Fibroblast of skin of left biceps (primary cell): ENCODE results near the gene GSDME.

Source experiments
- DNase-seq, 2 experiments: peaks; one replicate each; pipeline ENCODE4 v3.0.0-alpha.2; 2013; ENCODE audit warnings: low read depth in 2 of 2

Gene GSDME

DNA sequence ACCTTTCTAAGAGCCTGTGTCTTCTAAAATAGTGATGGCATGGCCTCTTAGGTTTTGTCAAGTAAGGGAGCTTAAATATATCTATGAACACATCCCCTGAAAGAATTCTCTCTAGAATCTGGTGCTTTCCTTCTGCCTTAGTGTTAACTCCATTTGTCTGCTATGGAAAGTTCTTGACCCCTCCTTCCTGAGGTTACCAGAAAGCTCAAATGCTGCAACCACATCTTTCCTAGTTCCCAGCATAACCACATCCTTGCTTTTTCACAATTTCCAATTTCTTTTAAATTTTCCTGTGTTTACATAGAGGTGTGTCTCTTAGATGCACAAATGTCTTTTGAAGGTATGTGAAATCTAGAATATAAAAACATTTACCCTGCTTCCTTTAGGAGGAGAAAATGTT is 16.4 kb upstream of the GSDME start:
- no peak for DNase-seq

DNA sequence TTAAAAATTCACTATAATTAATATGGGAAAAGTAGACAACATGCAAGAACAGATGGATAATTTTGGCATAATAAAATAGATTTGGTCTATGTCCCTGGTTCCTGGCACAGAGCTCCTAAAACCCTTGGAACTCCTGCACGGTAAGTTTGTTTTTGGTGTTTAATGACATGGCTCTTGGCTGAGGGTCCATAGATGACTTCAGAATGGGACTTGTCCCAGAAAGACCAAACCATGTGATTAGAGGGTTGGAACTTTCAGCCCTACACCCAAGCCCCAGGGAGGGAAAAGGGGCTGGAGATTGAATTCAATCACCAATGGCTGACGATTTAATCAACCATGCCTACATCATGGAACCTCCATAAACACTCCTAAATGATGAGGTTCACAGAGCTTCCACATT is 12.6 kb upstream of the GSDME start:
- no peak for DNase-seq

DNA sequence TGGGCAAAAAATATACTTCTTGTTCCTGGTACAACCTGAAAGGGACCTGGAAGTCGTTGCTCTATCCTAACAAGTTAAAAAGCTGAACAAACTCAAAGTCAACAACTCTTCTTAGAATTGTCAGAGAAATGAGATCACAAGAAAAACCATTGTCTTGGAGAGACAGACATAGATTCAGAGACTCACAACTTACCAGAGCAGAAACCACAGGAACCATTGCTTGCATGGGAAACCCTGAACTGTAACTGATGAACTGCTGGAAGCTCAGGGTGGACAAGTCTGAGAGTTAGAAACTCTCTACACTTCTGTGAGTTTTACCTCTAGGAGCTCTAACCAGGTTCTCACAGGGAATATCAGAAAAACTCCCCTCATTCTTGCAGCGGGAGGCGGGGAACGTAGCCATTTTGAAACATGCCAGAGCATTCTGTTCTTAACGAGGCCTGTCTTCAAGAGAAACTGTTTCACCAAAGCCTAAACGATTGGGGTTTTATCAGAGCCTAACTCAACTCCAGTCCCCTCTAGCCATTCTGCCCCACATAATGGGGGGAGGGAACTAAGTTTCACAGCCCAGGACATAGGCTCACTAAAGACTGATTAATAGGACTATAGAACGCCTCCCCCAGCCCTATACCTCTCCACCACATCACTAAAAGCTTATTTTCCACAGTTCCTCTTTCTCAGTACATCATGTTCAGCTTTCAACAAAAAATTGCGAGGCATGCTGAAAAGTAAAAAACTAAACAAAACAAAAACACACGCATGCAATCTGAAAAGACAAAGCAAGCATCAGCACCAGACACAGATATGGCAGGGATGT is 12.0 kb upstream of the GSDME start:
- DNase-seq: no peak

GRCh38 chr7:24767878-24768569 is 10.8 kb upstream of the GSDME start:
- DNase-seq: no peak

DNA sequence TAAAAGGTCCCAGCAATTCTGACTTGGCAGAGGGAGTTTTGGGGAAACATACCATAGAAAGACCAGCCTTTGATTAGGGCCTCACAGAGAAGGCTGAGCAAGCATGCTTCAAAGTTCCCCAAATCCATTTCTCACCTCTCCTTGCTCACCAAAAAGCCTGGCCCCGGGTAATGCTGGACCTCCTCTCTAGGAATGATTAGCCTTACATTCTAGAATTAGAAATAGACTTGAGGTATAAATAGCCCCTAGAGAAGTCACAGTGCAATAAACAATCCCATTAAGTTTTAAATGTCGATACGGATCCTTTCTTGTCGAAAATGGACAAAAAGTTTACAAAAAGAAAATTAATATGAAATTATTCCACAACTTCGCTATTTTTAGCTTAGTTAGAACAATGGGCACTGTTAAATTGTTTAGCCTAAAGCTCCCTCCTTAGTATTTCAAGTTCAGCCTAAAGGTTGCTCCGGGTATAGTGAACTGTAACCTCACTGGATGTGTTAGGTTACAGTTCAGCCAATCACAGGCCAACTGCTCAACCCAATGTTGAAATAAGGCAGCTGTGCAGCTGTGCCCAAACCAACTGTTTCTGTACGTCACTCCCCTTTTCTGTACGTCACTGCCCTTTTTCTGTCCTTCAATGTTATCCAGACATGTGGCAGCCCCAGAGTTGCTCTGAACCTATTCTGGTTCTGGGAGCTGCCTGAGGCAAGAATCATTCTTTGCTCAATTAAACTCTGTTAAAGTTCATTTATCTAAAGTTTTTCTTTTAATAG is 7.9 kb upstream of the GSDME start:
- DNase-seq: no peak

DNA sequence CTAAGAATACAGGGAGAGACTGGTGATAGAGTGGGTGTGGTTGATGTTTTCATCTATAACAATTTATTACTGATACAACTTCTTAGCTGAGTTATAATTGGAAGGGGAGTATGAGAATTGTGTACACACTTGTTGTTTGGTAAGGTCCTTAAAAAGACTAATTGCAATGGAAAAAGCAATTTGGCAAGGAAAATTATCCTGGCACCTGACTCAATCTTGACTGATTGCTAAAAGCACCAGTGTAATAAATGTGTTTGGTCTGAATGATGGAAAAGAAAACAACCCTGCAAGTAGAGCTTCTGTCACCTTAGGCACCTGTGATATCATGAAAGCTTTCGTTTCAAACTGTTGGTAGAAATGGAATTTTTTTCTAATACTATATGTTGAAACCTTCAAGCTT is 6.7 kb upstream of the GSDME start:
- DNase-seq: no peak

- DNase-seq: no peak
These were observed 6.1 kb upstream of the GSDME start for GRCh38 chr7:24763303-24763901.

DNA sequence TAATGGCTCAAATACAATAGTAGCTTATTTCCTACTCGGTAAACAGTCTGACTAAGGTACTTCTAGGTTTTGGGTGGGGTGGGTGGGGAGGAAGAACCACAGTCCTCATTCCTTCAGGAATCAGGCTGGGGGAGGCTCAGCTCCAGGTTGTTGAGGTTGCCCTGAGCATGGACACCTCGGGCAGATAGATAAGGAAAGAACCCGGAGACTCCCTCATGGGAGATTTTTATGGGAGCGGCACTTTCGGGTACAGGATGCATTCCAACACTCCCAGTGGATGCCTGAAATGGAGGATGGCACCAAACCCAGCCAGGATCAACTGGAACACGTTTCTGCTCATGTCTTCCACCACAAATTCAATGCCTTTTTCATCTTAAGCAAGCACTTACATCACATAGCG is 5.5 kb upstream of the GSDME start:
- no peak for DNase-seq

DNA sequence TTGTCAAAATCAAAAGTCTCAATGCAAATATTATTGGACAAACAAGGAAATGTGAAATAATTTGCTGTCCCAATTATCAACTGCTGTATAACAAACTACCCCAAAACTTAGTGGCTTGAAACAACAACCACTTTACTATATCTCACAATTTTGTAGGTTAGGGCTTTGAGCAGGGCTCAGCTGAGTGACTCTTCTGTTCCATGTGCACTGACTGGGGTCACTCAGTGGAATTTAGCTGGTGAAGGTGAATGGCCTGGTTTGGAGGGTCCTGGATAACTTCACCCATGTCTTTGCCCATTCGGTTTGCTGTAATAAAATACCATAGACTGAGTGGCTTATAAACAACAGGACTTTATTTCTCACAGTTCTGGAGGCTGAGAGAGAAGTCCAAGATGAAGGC is 3.7 kb upstream of the GSDME start:
- no peak for DNase-seq

GRCh38 chr7:24756545-24757352 is 515 bp downstream of the GSDME start:
- no peak for DNase-seq

DNA sequence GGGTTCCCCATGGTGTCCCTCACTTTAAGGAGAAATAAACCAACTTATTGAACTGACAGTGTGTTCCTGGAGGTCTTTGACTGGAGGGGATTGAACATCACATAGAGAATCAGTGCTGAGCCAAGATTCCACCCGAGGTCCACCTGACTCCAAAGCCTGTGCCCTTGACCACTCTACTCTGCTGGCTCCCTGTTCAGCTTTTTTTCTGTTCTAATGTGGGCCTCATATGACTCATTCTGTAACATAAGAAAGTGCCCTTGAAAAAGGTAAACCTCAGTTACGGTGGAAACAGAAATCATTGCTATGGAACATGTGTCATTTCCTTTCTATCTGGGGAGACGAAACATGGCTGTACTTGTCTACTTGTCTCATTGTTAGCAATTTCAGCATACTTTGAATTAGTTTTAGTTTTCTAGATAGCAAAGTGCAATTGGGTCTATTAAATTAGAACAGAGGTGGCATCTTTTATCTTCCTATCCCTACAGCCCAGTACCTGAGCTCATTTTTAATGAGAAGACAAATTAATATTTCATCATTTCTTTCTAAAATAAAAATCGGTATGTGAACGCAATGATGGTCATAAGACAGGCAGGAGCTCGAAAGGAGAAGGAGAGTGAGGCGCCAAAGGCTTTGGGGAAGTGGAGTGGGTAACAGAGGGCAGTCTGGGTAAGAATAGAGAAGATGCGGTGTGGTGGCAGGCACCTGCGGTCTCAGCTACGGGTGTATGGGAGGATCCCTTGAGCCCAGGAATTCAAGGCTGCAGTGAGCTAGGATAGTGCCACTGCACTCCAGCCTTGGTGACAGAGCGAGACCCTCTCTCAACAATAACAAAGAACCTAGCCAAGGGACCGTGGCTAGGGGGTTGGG is 1.5 kb downstream of the GSDME start:
- no peak for DNase-seq

DNA sequence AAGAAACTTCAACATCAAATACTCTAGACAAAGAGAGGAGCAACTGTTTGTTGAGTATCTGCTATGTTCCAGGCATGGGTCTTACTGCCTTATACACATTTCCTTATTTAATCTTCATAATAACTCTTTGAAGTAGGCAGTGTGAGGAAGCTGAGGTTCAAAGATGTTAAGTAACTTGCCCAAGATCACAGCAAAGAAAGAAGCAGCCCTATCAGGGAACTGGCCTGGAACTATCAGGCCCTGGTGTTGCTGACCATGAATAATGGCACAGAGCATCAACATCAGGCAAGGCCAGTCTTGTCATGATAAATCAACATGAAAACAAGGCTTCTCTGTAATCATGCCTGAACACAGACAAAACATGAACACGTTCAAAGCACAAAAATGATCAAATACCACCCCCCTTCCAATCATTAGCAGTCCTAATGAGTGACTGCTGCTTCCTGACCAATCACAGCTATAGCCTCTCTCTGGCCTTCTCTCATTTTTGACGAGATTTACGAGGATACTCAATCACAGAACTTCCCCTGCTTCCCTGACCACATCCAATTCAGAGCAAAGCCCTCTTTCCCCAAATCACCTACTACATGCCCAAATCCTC is 2.3 kb downstream of the GSDME start:
- DNase-seq: no peak

DNA sequence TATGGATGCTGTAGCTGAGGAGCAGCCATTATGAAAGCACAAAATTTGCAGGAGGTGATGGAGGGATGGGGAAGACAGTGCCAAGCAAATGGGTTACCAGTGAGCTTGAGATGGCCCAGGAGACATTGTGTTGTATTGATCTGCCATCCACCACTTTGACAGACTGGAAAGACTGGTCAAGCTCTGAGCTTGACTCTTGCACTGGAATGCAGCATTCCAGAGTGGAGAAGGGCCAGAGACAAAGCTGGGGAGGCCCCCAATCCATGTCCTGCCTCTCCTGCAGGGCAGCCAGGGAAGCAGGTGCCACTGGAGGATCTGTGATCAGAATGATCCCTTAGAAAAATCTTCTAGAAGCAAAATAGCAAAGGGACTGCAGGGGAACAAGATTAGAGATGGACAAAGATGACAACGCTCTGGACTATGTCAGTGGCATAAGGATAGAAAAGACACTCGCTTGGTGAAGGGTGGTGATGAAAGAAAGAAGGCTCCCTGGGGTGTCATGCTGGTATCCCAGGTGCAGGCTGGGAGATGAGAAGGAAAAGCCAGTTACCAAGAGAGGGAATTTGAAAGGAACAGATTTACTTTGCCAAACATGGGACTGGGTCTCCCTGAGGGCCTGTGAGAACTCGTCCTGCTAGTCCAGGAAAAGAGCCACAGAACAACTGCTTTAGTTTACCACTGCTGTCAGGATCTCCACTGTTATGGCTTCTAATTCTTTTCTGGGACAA is 5.0 kb downstream of the GSDME start:
- no peak for DNase-seq

DNA sequence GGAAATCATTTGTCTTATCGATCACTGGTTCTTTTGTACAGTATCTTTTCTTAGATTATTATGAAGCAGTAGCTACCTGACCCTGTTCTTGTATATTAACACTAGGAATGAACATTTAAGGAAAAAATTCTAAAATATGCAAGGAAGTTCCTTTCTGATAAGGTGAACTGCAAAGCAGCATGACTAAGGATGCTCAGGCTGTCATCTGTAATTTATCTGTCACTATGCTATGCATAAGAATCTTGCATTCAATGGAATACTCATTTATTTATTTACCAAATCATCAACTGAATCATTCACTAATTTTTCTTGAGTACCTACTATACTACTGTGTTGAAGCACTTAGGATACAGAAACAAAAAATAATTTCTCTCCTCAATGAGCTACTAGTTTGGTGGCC is 5.8 kb downstream of the GSDME start:
- DNase-seq: no peak

DNA sequence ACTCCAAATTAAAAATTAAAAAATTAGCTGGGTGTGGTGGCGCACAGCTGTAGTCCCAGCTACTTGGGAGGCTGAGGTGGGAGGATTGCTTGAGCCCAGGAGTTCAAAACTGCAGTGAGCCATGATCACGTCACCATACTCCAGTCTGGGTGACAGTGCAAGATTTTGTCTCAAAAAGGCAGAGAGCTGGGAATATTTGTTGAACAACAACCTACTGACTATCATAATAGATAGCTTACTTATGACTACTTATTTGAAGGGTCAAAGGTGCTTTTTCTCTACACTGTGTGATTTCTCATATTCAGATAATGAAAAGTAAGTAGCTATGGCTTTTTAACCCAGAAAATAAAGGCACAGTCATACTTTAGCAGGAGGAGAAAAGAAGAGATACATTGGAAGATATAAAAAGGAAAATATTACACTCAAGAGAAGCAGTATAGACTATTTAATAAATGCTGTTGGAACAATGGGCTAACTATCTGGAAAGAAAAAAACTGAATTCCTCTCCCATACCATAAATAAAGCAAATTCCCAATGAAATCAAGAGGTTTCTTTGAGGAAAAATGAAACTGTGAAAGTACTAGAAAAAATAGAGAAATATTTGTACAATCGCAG is 6.7 kb downstream of the GSDME start:
- no peak for DNase-seq

- DNase-seq: no peak
These were observed 8.7 kb downstream of the GSDME start for GRCh38 chr7:24748521-24748920.

GRCh38 chr7:24745355-24745754 is 11.9 kb downstream of the GSDME start:
- DNase-seq: no peak

DNA sequence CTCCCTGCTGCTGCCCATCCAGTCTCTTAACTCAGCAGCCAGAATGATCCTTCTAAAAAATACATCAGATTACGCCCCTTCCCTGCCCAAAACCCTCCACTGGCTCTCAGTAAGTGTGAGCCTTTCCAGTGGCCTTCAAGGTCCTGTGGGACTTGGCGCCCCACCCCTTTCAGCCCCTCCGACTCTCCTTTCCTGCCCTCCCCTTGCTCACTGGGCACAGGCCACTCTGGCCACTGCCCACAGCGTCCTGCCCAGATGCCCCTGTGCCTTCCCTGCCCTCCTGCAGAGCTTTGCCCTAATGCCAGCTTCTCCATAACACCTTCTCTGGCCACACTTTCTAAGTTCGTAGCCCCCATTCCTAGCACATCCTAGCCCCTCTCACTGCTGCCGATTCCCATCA is 13.8 kb downstream of the GSDME start:
- no peak for DNase-seq
